ENCODE measurements around the gene CSF2RB. TPM values are rescaled to one million over a fixed set of nuclear protein-coding genes. Genes with fewer than 3 reads are reported as not detected.

Gene CSF2RB
- total RNA-seq = under 0.01 TPM in 1 of 2 replicates, not detected in the other

DNA sequence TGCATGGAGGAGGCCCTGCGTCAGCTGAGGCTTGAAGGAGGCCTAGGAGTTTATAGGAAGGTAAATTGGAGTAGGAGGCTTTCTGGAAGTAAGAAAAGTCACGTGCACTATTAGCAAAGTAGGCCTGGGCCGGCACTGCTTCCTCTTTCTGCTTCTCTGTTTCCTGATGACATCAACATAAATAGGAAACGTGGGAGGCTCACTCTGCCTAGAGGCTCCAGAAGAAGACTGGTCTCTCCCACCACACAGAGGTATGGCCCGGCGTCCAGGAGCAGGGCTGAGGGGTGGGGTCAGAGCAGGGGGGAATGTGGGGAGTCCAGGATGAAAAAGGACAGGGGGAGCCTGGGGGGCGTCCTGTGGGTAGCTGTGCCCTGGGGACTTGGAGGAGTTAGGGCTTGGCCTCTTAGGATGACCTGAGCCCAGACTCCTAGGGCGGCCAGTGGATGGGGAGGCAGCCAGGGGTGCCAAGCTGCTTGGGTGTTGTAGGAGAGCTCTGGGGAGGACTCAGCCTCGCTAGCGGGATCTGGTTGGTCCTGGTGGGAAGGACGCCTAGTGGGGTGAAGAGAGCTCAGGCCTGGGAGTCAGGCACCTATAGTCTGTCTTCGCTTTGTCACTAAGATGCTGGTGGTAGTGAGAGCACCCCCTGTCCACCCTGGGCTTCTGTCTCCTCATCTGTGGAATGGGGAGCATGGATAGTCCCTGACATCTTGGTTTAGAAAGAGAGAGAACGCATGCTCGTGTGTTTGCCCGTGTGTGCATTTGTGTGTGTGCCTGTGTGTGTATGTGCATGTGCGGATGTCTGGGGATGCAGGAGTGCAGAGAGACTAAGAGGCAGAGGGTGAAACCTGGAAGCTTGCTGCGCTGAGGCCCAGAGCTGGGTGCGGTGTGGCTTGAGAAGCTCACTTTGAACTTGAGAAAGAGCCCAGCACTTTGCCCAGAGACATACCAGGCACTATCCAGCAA, at the start of gene CSF2RB:
Gene CSF2RB, plus strand, starts transcription at position 202 of the 963 bp plus-strand sequence. CDS start 8,580 bp downstream, outside the sequence.

Other genes with a start within 250 kb of the CSF2RB start
- gene CACNG2, start 209.9 kb upstream of the CSF2RB start, total RNA-seq = 0.08 TPM in 1 of 2 replicates, not detected in the other
- gene IFT27, start 137.5 kb upstream of the CSF2RB start, total RNA-seq = 15.3 and 23.8 TPM in 2 replicates
- gene PVALB, start 96.6 kb upstream of the CSF2RB start, total RNA-seq = not detected in 2 replicates
- not detected in 2 replicates for gene NCF4, start 52.6 kb upstream of the CSF2RB start, total RNA-seq
- gene TST, start 105.8 kb downstream of the CSF2RB start, total RNA-seq = 59.6 and 59.8 TPM in 2 replicates
- 129 and 155 TPM in 2 replicates for gene MPST, start 106.1 kb downstream of the CSF2RB start, total RNA-seq
- gene KCTD17, start 138.1 kb downstream of the CSF2RB start, total RNA-seq = 23.6 and 42.4 TPM in 2 replicates
- gene TMPRSS6, start 196.1 kb downstream of the CSF2RB start, total RNA-seq = not detected in 2 replicates
- 0.52 and 0.64 TPM in 2 replicates for gene IL2RB, start 236.3 kb downstream of the CSF2RB start, total RNA-seq